Activated CD8-positive, alpha-beta T cell treated with anti-CD3 and anti-CD28 coated beads for 36 hours (primary cell): ENCODE results near the gene DNM3. TPM values are rescaled to one million over a fixed set of nuclear protein-coding genes. Genes with fewer than 3 reads are reported as not detected.
"Not testable (repeated sequence)": the region's sequence is repeated elsewhere in the genome, so short reads cannot be mapped to it uniquely, and the experiment has no call there.

ENCODE experiments used
- ATAC-seq: fragments of 200-7000 bp; cut with Tn5 transposase; one replicate; pipeline ENCODE4 v1.10.0; 2021; ENCODE audit warnings: mild to moderate bottlenecking, moderate library complexity
- CTCF ChIA-PET: fragments of 350-600 bp; sonication (Branson Sonifier 250); formaldehyde crosslinking; loops from one replicate; lab custom pipeline; 2021; ENCODE audit warnings: antibody characterized with exemption; lab: Charles Lee
- POLR2A ChIA-PET: fragments of 350-600 bp; sonication (Branson Sonifier 250); formaldehyde crosslinking; loops from one replicate; lab custom pipeline; 2021; ENCODE audit warnings: antibody characterized with exemption; lab: Charles Lee
- DNase-seq: peaks from one replicate; pipeline ENCODE4 v3.0.0-alpha.2; 2020
- H3K27ac Mint-ChIP-seq: one replicate; pipeline ENCODE4 v1.8.0; 2021; ENCODE audit warnings: mild to moderate bottlenecking, mixed read lengths
- H3K27me3 Mint-ChIP-seq: one replicate; pipeline ENCODE4 v1.8.0; 2021; ENCODE audit warnings: mixed read lengths
- H3K36me3 Mint-ChIP-seq: one replicate; pipeline ENCODE4 v1.8.0; 2021; ENCODE audit warnings: low read depth, mixed read lengths
- H3K4me1 Mint-ChIP-seq: one replicate; pipeline ENCODE4 v1.8.0; 2021; ENCODE audit warnings: low read depth, mixed read lengths
- H3K4me3 Mint-ChIP-seq: one replicate; pipeline ENCODE4 v1.8.0; 2021; ENCODE audit warnings: mild to moderate bottlenecking, moderate library complexity, mixed read lengths
- H3K9me3 Mint-ChIP-seq: one replicate; pipeline ENCODE4 v1.8.0; 2021; ENCODE audit warnings: mixed read lengths
- intact Hi-C: fragments of 100-400 bp; cut with micrococcal nuclease; formaldehyde crosslinking; loops from one replicate; pipeline ENCODE4 v1.10.0; 2022
- total RNA-seq, 2 experiments: library from RNA; stranded (reverse); gene quantifications; one replicate each; pipeline ENCODE4 v1.2.3, GENCODE V29; 2021
- TF ChIP-seq, protein P1 (sequence below): fragments of 200-600 bp; IDR thresholded peaks from one replicate; pipeline ENCODE4 v1.8.0; 2022; ENCODE audit warnings: antibody characterized with exemption, mild to moderate bottlenecking

DNM3 gene
- total RNA-seq, 2 experiments from 2014 or later = 0.58 to 1.1 TPM

DNA sequence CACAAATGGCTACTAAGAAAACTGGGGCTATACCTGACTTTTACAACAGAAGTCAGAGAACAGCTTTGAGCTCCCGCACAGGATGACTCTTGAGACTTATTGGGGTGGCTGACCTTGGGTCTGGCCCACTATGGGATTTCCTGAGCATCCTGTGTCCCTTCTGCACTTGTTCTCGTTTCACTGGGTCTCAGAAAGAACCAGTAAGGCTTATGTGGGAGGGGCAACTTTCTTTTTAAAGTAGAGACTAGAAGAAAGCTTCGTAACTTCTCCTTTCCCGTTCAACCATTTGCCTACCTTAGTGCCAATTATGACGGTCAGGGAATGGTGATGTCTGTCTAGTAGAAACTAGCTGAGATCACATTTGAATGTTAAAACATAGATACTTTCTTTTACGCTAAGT is 519.7 kb downstream of the DNM3 start:
- CTCF ChIA-PET = interaction anchor here (1.0 to 1.4 kb wide), 2 partner anchors 16 to 33 kb away, joined by 3 read pairs; no protein-coding TSS in a partner anchor
- intact Hi-C loops = no loop called here
- Mint-ChIP-seq H3K4me3 (no peak overlapping the region), H3K27ac (no peak overlapping the region), H3K27me3 (no peaks in the 10 kb centered on the region), H3K4me1 (peaks cover 48% of the 10 kb centered on the region), H3K9me3 (no peaks in the 10 kb centered on the region), H3K36me3 (no peaks in the 10 kb centered on the region)
- DNase-seq (no peak), ATAC-seq (no peak)
- POLR2A ChIA-PET = no interaction called here
- TF ChIP-seq, protein P1, sequence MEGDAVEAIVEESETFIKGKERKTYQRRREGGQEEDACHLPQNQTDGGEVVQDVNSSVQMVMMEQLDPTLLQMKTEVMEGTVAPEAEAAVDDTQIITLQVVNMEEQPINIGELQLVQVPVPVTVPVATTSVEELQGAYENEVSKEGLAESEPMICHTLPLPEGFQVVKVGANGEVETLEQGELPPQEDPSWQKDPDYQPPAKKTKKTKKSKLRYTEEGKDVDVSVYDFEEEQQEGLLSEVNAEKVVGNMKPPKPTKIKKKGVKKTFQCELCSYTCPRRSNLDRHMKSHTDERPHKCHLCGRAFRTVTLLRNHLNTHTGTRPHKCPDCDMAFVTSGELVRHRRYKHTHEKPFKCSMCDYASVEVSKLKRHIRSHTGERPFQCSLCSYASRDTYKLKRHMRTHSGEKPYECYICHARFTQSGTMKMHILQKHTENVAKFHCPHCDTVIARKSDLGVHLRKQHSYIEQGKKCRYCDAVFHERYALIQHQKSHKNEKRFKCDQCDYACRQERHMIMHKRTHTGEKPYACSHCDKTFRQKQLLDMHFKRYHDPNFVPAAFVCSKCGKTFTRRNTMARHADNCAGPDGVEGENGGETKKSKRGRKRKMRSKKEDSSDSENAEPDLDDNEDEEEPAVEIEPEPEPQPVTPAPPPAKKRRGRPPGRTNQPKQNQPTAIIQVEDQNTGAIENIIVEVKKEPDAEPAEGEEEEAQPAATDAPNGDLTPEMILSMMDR = no peak

DNA sequence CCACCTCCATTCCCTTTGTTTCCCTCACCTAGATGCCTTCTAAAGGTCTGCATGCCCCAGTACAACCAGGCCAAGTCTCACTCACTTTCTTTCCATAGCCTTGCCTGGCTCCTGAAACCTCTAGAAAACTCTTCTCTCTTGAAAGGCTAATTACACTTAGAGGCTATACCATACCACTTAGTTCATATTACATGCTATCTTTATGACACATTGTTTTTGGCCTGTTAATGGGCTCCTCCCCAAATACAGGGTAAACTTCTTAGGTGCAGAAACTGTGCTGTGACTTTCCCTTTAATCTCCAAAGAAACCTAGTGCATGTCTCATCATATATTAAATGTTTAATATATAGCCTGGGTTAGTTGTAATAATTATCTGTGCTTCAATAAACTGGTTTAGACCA is 522.6 kb downstream of the DNM3 start:
- POLR2A ChIA-PET = no interaction called here
- no peaks in the 10 kb centered on the region for H3K27me3 Mint-ChIP-seq
- H3K4me1 Mint-ChIP-seq = peaks cover 22% of the 10 kb centered on the region
- no peak overlapping the region for H3K27ac Mint-ChIP-seq
- CTCF ChIA-PET = no interaction called here
- intact Hi-C loops = no loop called here
- peaks cover 17% of the 10 kb centered on the region for H3K9me3 Mint-ChIP-seq
- H3K36me3 Mint-ChIP-seq = peaks cover 8% of the 10 kb centered on the region
- TF ChIP-seq, protein P1 = no peak
- H3K4me3 Mint-ChIP-seq = no peak overlapping the region
- DNase-seq (no peak), ATAC-seq (no peak)

DNA sequence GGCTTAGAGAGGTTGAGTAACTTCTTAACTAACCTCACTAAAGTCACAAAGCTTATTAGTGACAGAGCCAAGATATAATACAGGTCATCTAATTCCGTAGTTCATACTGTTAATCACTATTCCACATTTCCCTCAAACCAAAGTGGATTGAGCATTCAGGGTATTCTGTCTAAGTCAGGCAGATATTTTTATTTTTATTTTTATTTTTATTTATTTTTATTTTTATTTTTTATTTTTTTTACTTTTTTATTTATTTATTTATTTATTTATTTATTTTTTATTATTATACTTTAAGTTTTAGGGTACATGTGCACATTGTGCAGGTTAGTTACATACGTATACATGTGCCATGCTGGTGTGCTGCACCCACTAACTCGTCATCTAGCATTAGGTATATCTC is 530.3 kb downstream of the DNM3 start:
- DNase-seq, intact Hi-C loops, H3K27me3 Mint-ChIP-seq, CTCF ChIA-PET, POLR2A ChIA-PET, ATAC-seq, H3K36me3 Mint-ChIP-seq, H3K27ac Mint-ChIP-seq, H3K4me3 Mint-ChIP-seq: not testable (repeated sequence)
- peaks cover 21% of the 10 kb centered on the region for H3K9me3 Mint-ChIP-seq
- peaks cover 18% of the 10 kb centered on the region for H3K4me1 Mint-ChIP-seq

DNA sequence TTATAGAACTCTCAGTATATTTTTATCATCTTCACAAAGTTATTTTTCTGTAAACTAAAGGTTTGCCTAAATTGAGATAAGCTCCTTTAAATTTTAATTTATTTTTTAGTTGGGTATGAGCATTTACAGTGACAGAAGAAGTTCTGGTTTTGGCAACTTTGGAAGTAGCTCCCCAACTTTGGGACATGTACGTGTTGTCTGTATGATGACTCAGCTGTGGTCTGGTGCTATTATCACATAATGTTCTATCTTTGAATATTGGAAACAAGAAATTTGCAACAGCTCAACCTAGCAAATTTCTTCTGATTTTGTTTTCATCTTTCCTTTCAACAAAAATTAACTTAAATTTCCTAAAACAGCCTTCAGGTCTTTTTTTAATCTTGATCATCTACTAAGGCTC is 532.6 kb downstream of the DNM3 start:
- Mint-ChIP-seq H3K27me3 (no peaks in the 10 kb centered on the region), H3K9me3 (peaks cover 5% of the 10 kb centered on the region), H3K36me3 (no peaks in the 10 kb centered on the region), H3K4me1 (peaks cover 21% of the 10 kb centered on the region), H3K27ac (no peak overlapping the region), H3K4me3 (no peak overlapping the region)
- intact Hi-C loops = no loop called here
- DNase-seq (no peak), ATAC-seq (no peak)
- ChIA-PET CTCF (interaction anchor here (1.3 kb wide), 2 partner anchors 56 to 70 kb away, joined by 3 to 4 read pairs; partner anchors contain the start of gene PIGC), POLR2A (interaction anchor here (1.2 kb wide), 1 partner anchor 15 kb away, joined by 9 read pairs; no protein-coding TSS in a partner anchor)
- TF ChIP-seq, protein P1 = no peak

DNA sequence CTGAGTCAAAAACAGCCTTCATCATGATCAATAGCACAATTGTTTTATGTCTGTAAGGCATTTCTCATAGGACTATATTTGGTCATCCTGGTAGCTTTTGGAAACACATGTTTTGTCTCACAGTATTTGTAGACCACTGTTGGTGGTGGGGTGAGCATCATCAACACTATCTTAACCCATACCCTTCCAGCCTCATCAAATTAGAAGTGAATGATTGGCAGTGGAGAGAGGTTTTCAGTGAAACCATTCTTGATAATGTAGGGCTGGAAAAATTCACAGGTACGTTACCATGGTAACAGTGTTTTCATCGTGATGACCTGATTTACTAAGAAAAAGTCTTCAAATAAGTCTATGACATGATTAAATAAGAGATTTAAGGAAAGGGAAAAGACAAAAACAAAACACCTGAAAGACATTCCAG is 533.9 kb downstream of the DNM3 start:
- no peaks in the 10 kb centered on the region for H3K9me3 Mint-ChIP-seq
- no peaks in the 10 kb centered on the region for H3K27me3 Mint-ChIP-seq
- ChIA-PET POLR2A (interaction anchor here (1.4 kb wide), 1 partner anchor 37 kb away, joined by 4 read pairs; no protein-coding TSS in a partner anchor), CTCF (interaction anchor here (1.0 kb wide), 1 partner anchor 56 kb away, joined by 3 read pairs; no protein-coding TSS in a partner anchor)
- TF ChIP-seq, protein P1 = no peak
- DNase-seq (peak; percentile 4), ATAC-seq (peak; percentile 61)
- no peak overlapping the region for H3K27ac Mint-ChIP-seq
- intact Hi-C loops = no loop called here
- no peaks in the 10 kb centered on the region for H3K36me3 Mint-ChIP-seq
- no peak overlapping the region for H3K4me3 Mint-ChIP-seq
- peaks cover 25% of the 10 kb centered on the region for H3K4me1 Mint-ChIP-seq
